Sigmoid colon (tissue), 4 donors: ENCODE results near the gene PRICKLE2.

ENCODE experiments used
- CTCF ChIP-seq, 4 experiments: fragments of 450-650 bp in 3 of 4; fragments of 200-600 bp in 1 of 4; IDR thresholded peaks; one replicate each; pipeline ENCODE4 v1.5.1; 2016 to 2019; ENCODE audit warnings: antibody characterized with exemption in 4 of 4, mild to moderate bottlenecking in 3 of 4, moderate library complexity in 2 of 4
- EP300 ChIP-seq, 4 donors: sonication (generic); formaldehyde crosslinking; IDR thresholded peaks; one replicate each; pipeline ENCODE4 v1.6.1; 2017; ENCODE audit warnings: antibody characterized with exemption in 4 of 4
- POLR2A ChIP-seq, 2 donors: fragments of 450-650 bp; IDR thresholded peaks; one replicate each; pipeline ENCODE4 v1.6.1; 2016; ENCODE audit warnings: antibody characterized with exemption in 2 of 2, mild to moderate bottlenecking in 2 of 2, moderate library complexity in 2 of 2

GRCh38 chr3:64238971-64239667 is 13.9 kb upstream of the PRICKLE2 start:
- peak in 1 of 4 experiments; percentile 5 for TF ChIP-seq CTCF (IDR thresholded peaks at IDR 0.05)
- TF ChIP-seq POLR2A (IDR thresholded peaks at IDR 0.05): no peak
- TF ChIP-seq EP300 (IDR thresholded peaks at IDR 0.05): peak in 1 of 4 donors; percentile 43
